ENCODE results near the gene NBPF20. TPM values are rescaled to one million over a fixed set of nuclear protein-coding genes. Genes with fewer than 3 reads are reported as not detected.
"Not testable (repeated sequence)": the region's sequence is repeated elsewhere in the genome, so short reads cannot be mapped to it uniquely, and the experiment has no call there.

NBPF20 gene
- total RNA-seq, 1 donor from 2014 or later: 0.37 TPM

GRCh38 chr1:145464017-145464416 lies 38.6 kb upstream of the NBPF20 start:
- not testable (repeated sequence) for H3K36me3 ChIP-seq; H4K20me1 ChIP-seq (ENCODE audit: low read depth); H3K9ac ChIP-seq; H3K4me2 ChIP-seq; DNase-seq (ENCODE audit: low spot score); H3K27me3 Mint-ChIP-seq (ENCODE audit: insufficient read depth, low read depth); H3K4me1 ChIP-seq; H3K4me1 Mint-ChIP-seq; H3K36me3 Mint-ChIP-seq; H3K79me2 ChIP-seq (ENCODE audit: low read depth); H2AFZ ChIP-seq (replicated peaks); H3K9me3 ChIP-seq (ENCODE audit: low read depth); H3K27ac Mint-ChIP-seq; H3F3A ChIP-seq (ENCODE audit: low read depth); H3K4me3 Mint-ChIP-seq; H3K9me3 Mint-ChIP-seq; H3K4me3 ChIP-seq; H3K27ac ChIP-seq
- peaks cover 40% of the 10 kb centered on the region for H3K27me3 ChIP-seq

- H3K36me3 ChIP-seq; H3K27ac ChIP-seq; H3K4me3 ChIP-seq; H4K20me1 ChIP-seq (ENCODE audit: low read depth); H3K9ac ChIP-seq; H3K79me2 ChIP-seq (ENCODE audit: low read depth); H3F3A ChIP-seq (ENCODE audit: low read depth); H3K4me1 Mint-ChIP-seq; H3K4me2 ChIP-seq; H3K9me3 ChIP-seq (ENCODE audit: low read depth); H3K27ac Mint-ChIP-seq; H2AFZ ChIP-seq (replicated peaks); DNase-seq (ENCODE audit: low spot score); H3K4me1 ChIP-seq; H3K36me3 Mint-ChIP-seq; H3K9me3 Mint-ChIP-seq: not testable (repeated sequence)
- Mint-ChIP-seq H3K4me3 (peak overlapping the region; percentile 54), H3K27me3 (ENCODE audit: insufficient read depth, low read depth) (peaks cover 14% of the 10 kb centered on the region)
- H3K27me3 ChIP-seq: peaks cover 48% of the 10 kb centered on the region
- peak; percentile 12 for TF ChIP-seq EZH2 (IDR thresholded peaks at IDR 0.05)
Measured at GRCh38 chr1:145460684-145461083, 35.3 kb upstream of the NBPF20 start.

- not testable (repeated sequence) for H3K27ac ChIP-seq; H3K9ac ChIP-seq; H3K27ac Mint-ChIP-seq; H4K20me1 ChIP-seq (ENCODE audit: low read depth); DNase-seq (ENCODE audit: low spot score); H3K36me3 Mint-ChIP-seq; H3F3A ChIP-seq (ENCODE audit: low read depth); H3K9me3 Mint-ChIP-seq; H3K4me1 ChIP-seq; H3K36me3 ChIP-seq; H3K9me3 ChIP-seq (ENCODE audit: low read depth); H3K79me2 ChIP-seq (ENCODE audit: low read depth); H3K4me1 Mint-ChIP-seq
- Histone ChIP-seq H2AFZ (replicated peaks) (peak overlapping the region; percentile 57), H3K4me3 (peak overlapping the region; percentile 49), H3K27me3 (peaks cover 55% of the 10 kb centered on the region), H3K4me2 (peak overlapping the region; percentile 74)
- Mint-ChIP-seq H3K4me3 (peak overlapping the region; percentile 68), H3K27me3 (ENCODE audit: insufficient read depth, low read depth) (peaks cover 11% of the 10 kb centered on the region)
Measured at GRCh38 chr1:145460048-145460447, 34.6 kb upstream of the NBPF20 start.

- H3K9me3 ChIP-seq (ENCODE audit: low read depth); H3F3A ChIP-seq (ENCODE audit: low read depth); H3K27ac ChIP-seq; H3K36me3 ChIP-seq; H2AFZ ChIP-seq (replicated peaks); H3K9me3 Mint-ChIP-seq; H3K4me3 Mint-ChIP-seq; H3K27ac Mint-ChIP-seq; H3K4me1 Mint-ChIP-seq; H3K9ac ChIP-seq; H3K79me2 ChIP-seq (ENCODE audit: low read depth); H3K4me2 ChIP-seq; H3K36me3 Mint-ChIP-seq; DNase-seq (ENCODE audit: low spot score); H4K20me1 ChIP-seq (ENCODE audit: low read depth); H3K4me1 ChIP-seq: not testable (repeated sequence)
- H3K4me3 ChIP-seq: peak overlapping the region; percentile 49
- peaks cover 14% of the 10 kb centered on the region for H3K27me3 Mint-ChIP-seq (ENCODE audit: insufficient read depth, low read depth)
- peaks cover 58% of the 10 kb centered on the region for H3K27me3 ChIP-seq
Measured at GRCh38 chr1:145459591-145459990, 34.2 kb upstream of the NBPF20 start.

GRCh38 chr1:145459063-145459462 lies 33.7 kb upstream of the NBPF20 start:
- H3K27ac Mint-ChIP-seq; H3K9me3 ChIP-seq (ENCODE audit: low read depth); H4K20me1 ChIP-seq (ENCODE audit: low read depth); H3K9me3 Mint-ChIP-seq; H3F3A ChIP-seq (ENCODE audit: low read depth); H3K79me2 ChIP-seq (ENCODE audit: low read depth); H3K4me2 ChIP-seq; H2AFZ ChIP-seq (replicated peaks); H3K27ac ChIP-seq; H3K4me3 ChIP-seq; H3K36me3 ChIP-seq; H3K4me1 ChIP-seq; H3K36me3 Mint-ChIP-seq; H3K9ac ChIP-seq; H3K4me1 Mint-ChIP-seq; DNase-seq (ENCODE audit: low spot score): not testable (repeated sequence)
- Mint-ChIP-seq H3K27me3 (ENCODE audit: insufficient read depth, low read depth) (peaks cover 16% of the 10 kb centered on the region), H3K4me3 (peak overlapping the region; percentile 48)
- H3K27me3 ChIP-seq: peaks cover 57% of the 10 kb centered on the region

GRCh38 chr1:145454824-145455177 lies 29.4 kb upstream of the NBPF20 start:
- H2AFZ ChIP-seq (replicated peaks); H3K79me2 ChIP-seq (ENCODE audit: low read depth); H3K27ac Mint-ChIP-seq; H4K20me1 ChIP-seq (ENCODE audit: low read depth); H3K4me1 ChIP-seq; H3K9me3 ChIP-seq (ENCODE audit: low read depth); H3K36me3 Mint-ChIP-seq; H3K36me3 ChIP-seq; H3K9ac ChIP-seq; H3K27ac ChIP-seq; H3K9me3 Mint-ChIP-seq; DNase-seq (ENCODE audit: low spot score); H3K4me1 Mint-ChIP-seq; H3F3A ChIP-seq (ENCODE audit: low read depth): not testable (repeated sequence)
- peak overlapping the region; percentile 70 for H3K4me3 Mint-ChIP-seq
- peak; percentile 56 for TF ChIP-seq EZH2 (IDR thresholded peaks at IDR 0.05)
- H3K4me3 ChIP-seq: peak overlapping the region; percentile 38
- H3K27me3 Mint-ChIP-seq (ENCODE audit: insufficient read depth, low read depth): peaks cover 20% of the 10 kb centered on the region
- peaks cover 45% of the 10 kb centered on the region for H3K27me3 ChIP-seq
- H3K4me2 ChIP-seq: peak overlapping the region; percentile 79

All from neural progenitor cell (in vitro differentiated cells).